ENCODE measurements around the gene ENDOV.

GRCh38 chr17:80415626-80416137 is 715 bp downstream of the ENDOV start:
- TF ChIP-seq RAD21 (IDR thresholded peaks at IDR 0.05): no peak
- no peak for TF ChIP-seq CTCF (IDR thresholded peaks at IDR 0.05; ENCODE audit: low read depth, low read length, missing input control)
- no peak for TF ChIP-seq YY1 (IDR thresholded peaks at IDR 0.05)
- no peak for TF ChIP-seq TAF1 (conservative IDR thresholded peaks at IDR 0.05)
- no peak for TF ChIP-seq MAX (IDR thresholded peaks at IDR 0.05)
- no peak for TF ChIP-seq REST (IDR thresholded peaks at IDR 0.05)
- TF ChIP-seq SP1 (IDR thresholded peaks at IDR 0.05): no peak
- no peak for TF ChIP-seq ZBTB33 (IDR thresholded peaks at IDR 0.05)
- TF ChIP-seq ATF3 (IDR thresholded peaks at IDR 0.05): no peak
- no peak for TF ChIP-seq EGR1 (IDR thresholded peaks at IDR 0.05; ENCODE audit: low read depth in 2 of 2)
- TF ChIP-seq RXRA (IDR thresholded peaks at IDR 0.05): no peak
- TF ChIP-seq GABPA (IDR thresholded peaks at IDR 0.05 in 1 of 2, conservative IDR thresholded peaks at IDR 0.05 in 1 of 2): no peak
- no peak for TF ChIP-seq NR2F2 (IDR thresholded peaks at IDR 0.05)

All from liver (tissue), 3 donors.